ENCODE results near the gene ALG12. TPM values are rescaled to one million over a fixed set of nuclear protein-coding genes. Genes with fewer than 3 reads are reported as not detected.

The ALG12 gene
- total and polyA plus RNA-seq, 2 of the 4 experiments (the other 2 are of a cell fraction), result 7.2 to 10.9 TPM

DNA sequence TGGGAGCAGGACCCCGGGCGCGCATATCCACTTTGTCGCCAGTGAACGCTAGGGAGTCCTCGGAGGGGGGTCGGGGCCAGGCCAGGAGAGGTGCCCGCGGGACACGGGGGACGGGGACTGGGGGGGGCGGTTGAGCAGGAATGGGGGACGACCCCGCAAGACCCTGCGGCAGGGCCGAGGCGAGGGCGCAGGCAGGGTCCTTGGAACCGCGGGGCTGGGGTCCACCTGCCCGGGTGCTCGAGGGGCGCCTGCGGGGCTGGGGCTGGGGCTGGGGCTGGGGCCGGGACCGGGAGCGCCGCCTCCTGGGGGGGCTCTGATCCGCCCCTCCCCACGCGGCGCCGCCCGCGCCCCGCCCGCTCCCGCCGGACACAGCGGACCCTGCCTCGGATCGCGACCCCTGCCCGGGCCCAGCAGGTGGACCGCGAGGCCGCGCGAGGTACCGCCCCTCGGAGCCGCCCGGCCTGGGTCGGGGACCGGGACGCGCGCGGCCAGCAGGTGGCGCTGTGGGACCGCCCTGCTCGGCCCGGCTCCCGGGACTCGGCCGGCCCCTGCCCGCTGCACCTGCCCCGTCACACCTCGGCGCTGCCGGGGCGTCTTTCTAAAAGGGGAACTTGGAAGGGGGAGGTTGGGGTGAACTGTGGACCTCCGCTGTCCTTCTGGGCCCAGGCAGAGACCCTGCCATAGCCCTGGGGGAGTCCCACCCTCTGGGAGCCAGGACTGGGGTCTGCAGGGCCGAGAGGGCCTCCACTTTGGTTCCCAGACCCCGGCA, 11.2 kb upstream of the ALG12 start:
- WGBS, 2 experiments (ENCODE audit: extremely low coverage in 2 of 2, insufficient read length in 1 of 2), result 2% methylated on average over 37 of the region's 75 CpGs; no CpG with 5 or more reads in 1 of the 2 experiments
- H3K9ac ChIP-seq (ENCODE audit: low read depth, low read length), result no peak overlapping the region
- no peak overlapping the region for H3K18ac ChIP-seq (ENCODE audit: low read depth, low read length)
- no peak overlapping the region for H4K5ac ChIP-seq (ENCODE audit: low read depth, low read length)
- intact Hi-C loops (cut with micrococcal nuclease) (no loop called here), in situ Hi-C loops (cut with MboI; ENCODE audit: low sequenced_read_pairs) (no loop called here), dilution Hi-C loops (cut with HindIII; ENCODE audit: low sequenced_read_pairs, unreplicated experiment) (no loop called here)
- no peak overlapping the region for H4K91ac ChIP-seq (ENCODE audit: insufficient read depth, low read depth, low read length)
- ChIA-PET POLR2A (ENCODE audit: unreplicated experiment) (no interaction called here), CTCF (interaction anchor here (1.7 kb wide), 1 partner anchor 101 kb away, joined by 12 read pairs; no protein-coding TSS in a partner anchor)
- DNase-seq (no peak), ATAC-seq (ENCODE audit: low read depth) (peak; percentile 88)
- no peak overlapping the region for H2BK15ac ChIP-seq (ENCODE audit: low read depth, low read length)
- peaks cover 12% of the 10 kb centered on the region; the same call in 1 of the 2 replicates for H3K36me3 ChIP-seq (ENCODE audit: control insufficient read depth, insufficient read depth, low read length)
- H2BK120ac ChIP-seq (ENCODE audit: low read depth, low read length), result no peak overlapping the region
- no peaks in the 10 kb centered on the region for H3K9me3 ChIP-seq (ENCODE audit: control insufficient read depth, insufficient read depth, low read length)
- no TSS peak for BruUV-seq (replicated peaks)
- peak overlapping the region; percentile 24; the same call in 1 of the 2 replicates for H3K4me3 ChIP-seq (ENCODE audit: insufficient read depth, low read depth, low read length)
- H2AK9ac ChIP-seq (replicated peaks; ENCODE audit: low read depth, low read length, poor library complexity), result peak overlapping the region; percentile 33
- no peak overlapping the region for H3K56ac ChIP-seq (ENCODE audit: extremely low read depth, insufficient read depth, low read length)
- no peak overlapping the region for H4K8ac ChIP-seq (ENCODE audit: low read depth in 2 of 2, low read length in 2 of 2)
- peak overlapping the region; percentile 79 for H2AFZ ChIP-seq (replicated peaks; ENCODE audit: low read length, poor library complexity)
- no peaks in the 10 kb centered on the region for H3K9me1 ChIP-seq (ENCODE audit: insufficient read depth, low read length)
- no peak overlapping the region for H2BK5ac ChIP-seq (ENCODE audit: low read depth, low read length, poor library complexity, severe bottlenecking)
- H2BK20ac ChIP-seq (ENCODE audit: low read depth, low read length), result no peak overlapping the region
- H3K14ac ChIP-seq (replicated peaks; ENCODE audit: low read depth, low read length), result no peak overlapping the region
- no peak overlapping the region for H3K23ac ChIP-seq (ENCODE audit: low read depth, low read length)
- H3K4me2 ChIP-seq (ENCODE audit: low read depth, low read length), result no peak overlapping the region
- no peak overlapping the region for H3K4ac ChIP-seq (ENCODE audit: low read depth, low read length)
- no peak overlapping the region for H2AK5ac ChIP-seq (ENCODE audit: low read depth, low read length)
- no peaks in the 10 kb centered on the region for H3K27me3 ChIP-seq (ENCODE audit: control insufficient read depth, insufficient read depth, low read length)
- no peak overlapping the region for H3K27ac ChIP-seq (ENCODE audit: insufficient read depth, low read length)
- H3K79me1 ChIP-seq (ENCODE audit: low read depth in 1 of 2, low read length in 2 of 2), result no peaks in the 10 kb centered on the region; a peak in 1 of 4 replicates
- H4K20me1 ChIP-seq (ENCODE audit: insufficient read depth, low read length), result no peaks in the 10 kb centered on the region
- TF ChIP-seq, protein P1, sequence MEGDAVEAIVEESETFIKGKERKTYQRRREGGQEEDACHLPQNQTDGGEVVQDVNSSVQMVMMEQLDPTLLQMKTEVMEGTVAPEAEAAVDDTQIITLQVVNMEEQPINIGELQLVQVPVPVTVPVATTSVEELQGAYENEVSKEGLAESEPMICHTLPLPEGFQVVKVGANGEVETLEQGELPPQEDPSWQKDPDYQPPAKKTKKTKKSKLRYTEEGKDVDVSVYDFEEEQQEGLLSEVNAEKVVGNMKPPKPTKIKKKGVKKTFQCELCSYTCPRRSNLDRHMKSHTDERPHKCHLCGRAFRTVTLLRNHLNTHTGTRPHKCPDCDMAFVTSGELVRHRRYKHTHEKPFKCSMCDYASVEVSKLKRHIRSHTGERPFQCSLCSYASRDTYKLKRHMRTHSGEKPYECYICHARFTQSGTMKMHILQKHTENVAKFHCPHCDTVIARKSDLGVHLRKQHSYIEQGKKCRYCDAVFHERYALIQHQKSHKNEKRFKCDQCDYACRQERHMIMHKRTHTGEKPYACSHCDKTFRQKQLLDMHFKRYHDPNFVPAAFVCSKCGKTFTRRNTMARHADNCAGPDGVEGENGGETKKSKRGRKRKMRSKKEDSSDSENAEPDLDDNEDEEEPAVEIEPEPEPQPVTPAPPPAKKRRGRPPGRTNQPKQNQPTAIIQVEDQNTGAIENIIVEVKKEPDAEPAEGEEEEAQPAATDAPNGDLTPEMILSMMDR (conservative IDR thresholded peaks at IDR 0.05; ENCODE audit: low read depth, low read length), result peak; percentile 93
- TF ChIP-seq MAZ (IDR thresholded peaks at IDR 0.05; ENCODE audit: borderline replicate concordance, low read depth, low read length) (0 out of 2 replicates have a peak, but pooled peaks have one; percentile 24), RAD21 (IDR thresholded peaks at IDR 0.05; ENCODE audit: low read length) (peak; percentile 92), NFE2L2 (IDR thresholded peaks at IDR 0.05; ENCODE audit: low read depth, low read length) (no peak), MAFK (IDR thresholded peaks at IDR 0.05; ENCODE audit: low read depth, low read length) (no peak), SMC3 (IDR thresholded peaks at IDR 0.05; ENCODE audit: low read depth, low read length) (peak; percentile 88), RCOR1 (IDR thresholded peaks at IDR 0.05; ENCODE audit: insufficient replicate concordance, low read length) (no peak), POLR2A (IDR thresholded peaks at IDR 0.05; ENCODE audit: low read depth, low read length) (no peak)
- peaks cover 7% of the 10 kb centered on the region for H3K4me1 ChIP-seq (ENCODE audit: control insufficient read depth, insufficient read depth, low read length)

Data from IMR-90 (cell line).